GM21515 (cell line): ENCODE measurements around the gene CHST11.

Experiments used
- ATAC-seq: cut with Tn5 transposase; IDR thresholded peaks from one replicate; pipeline ENCODE4 v1.9.1; 2021; ENCODE audit not compliant: unreplicated experiment

Gene CHST11

GRCh38 chr12:104689635-104690034, 232.9 kb downstream of the CHST11 start:
- ATAC-seq, result no peak

- ATAC-seq, result peak; percentile 60
Measured at GRCh38 chr12:104691721-104692556, 235.2 kb downstream of the CHST11 start.

GRCh38 chr12:104692557-104693218, 235.9 kb downstream of the CHST11 start:
- ATAC-seq, result no peak

- ATAC-seq, result no peak
Measured at GRCh38 chr12:104693493-104693892, 236.7 kb downstream of the CHST11 start.

GRCh38 chr12:104694161-104694560, 237.4 kb downstream of the CHST11 start:
- no peak for ATAC-seq

- ATAC-seq, result no peak
Measured at GRCh38 chr12:104694711-104695110, 238.0 kb downstream of the CHST11 start.

- ATAC-seq, result no peak
Measured at GRCh38 chr12:104695453-104696148, 238.9 kb downstream of the CHST11 start.

- no peak for ATAC-seq
Measured at GRCh38 chr12:104697186-104697585, 240.4 kb downstream of the CHST11 start.

- no peak for ATAC-seq
Measured at GRCh38 chr12:104698871-104699270, 242.1 kb downstream of the CHST11 start.

- ATAC-seq, result peak; percentile 62
Measured at GRCh38 chr12:104699489-104700190, 242.9 kb downstream of the CHST11 start.

- ATAC-seq, result no peak
Measured at GRCh38 chr12:104700324-104700723, 243.6 kb downstream of the CHST11 start.

GRCh38 chr12:104701301-104701700, 244.6 kb downstream of the CHST11 start:
- ATAC-seq, result no peak

- ATAC-seq, result no peak
Measured at GRCh38 chr12:104701756-104702155, 245.0 kb downstream of the CHST11 start.

GRCh38 chr12:104702565-104703139, 245.9 kb downstream of the CHST11 start:
- no peak for ATAC-seq

GRCh38 chr12:104703372-104703771, 246.6 kb downstream of the CHST11 start:
- ATAC-seq, result no peak

- ATAC-seq, result no peak
Measured at GRCh38 chr12:104704224-104704779, 247.6 kb downstream of the CHST11 start.

- no peak for ATAC-seq
Measured at GRCh38 chr12:104707194-104707593, 250.4 kb downstream of the CHST11 start.

- no peak for ATAC-seq
Measured at GRCh38 chr12:104707794-104708558, 251.2 kb downstream of the CHST11 start.

- ATAC-seq, result no peak
Measured at GRCh38 chr12:104708891-104709290, 252.1 kb downstream of the CHST11 start.
